Activated naive CD8-positive, alpha-beta T cell treated with anti-CD3 and anti-CD28 coated beads, Interleukin-2, amount 50 U/mL, for 24 hours (primary cell): Measurements from ENCODE around the gene SREBF2.
"Not testable (repeated sequence)": the region's sequence is repeated elsewhere in the genome, so short reads cannot be mapped to it uniquely, and the experiment has no call there.

Experiments
- ATAC-seq: fragments of 150-1000 bp; cut with Tn5 transposase; one replicate; pipeline ENCODE4 v1.10.0; 2021
- DNase-seq: peaks from one replicate; pipeline ENCODE4 v3.0.0; 2021
- H3K27ac Mint-ChIP-seq: one replicate; pipeline ENCODE4 v1.8.0; 2021; ENCODE audit warnings: mild to moderate bottlenecking, mixed read lengths
- H3K27me3 Mint-ChIP-seq: one replicate; pipeline ENCODE4 v1.8.0; 2021; ENCODE audit warnings: mixed read lengths
- H3K36me3 Mint-ChIP-seq: one replicate; pipeline ENCODE4 v1.8.0; 2021; ENCODE audit warnings: low read depth, mixed read lengths
- H3K4me1 Mint-ChIP-seq: one replicate; pipeline ENCODE4 v1.8.0; 2021; ENCODE audit warnings: mixed read lengths
- H3K4me3 Mint-ChIP-seq: one replicate; pipeline ENCODE4 v1.8.0; 2021; ENCODE audit warnings: mild to moderate bottlenecking, moderate library complexity, mixed read lengths
- H3K9me3 Mint-ChIP-seq: one replicate; pipeline ENCODE4 v1.8.0; 2021; ENCODE audit warnings: mixed read lengths

The SREBF2 gene

DNA sequence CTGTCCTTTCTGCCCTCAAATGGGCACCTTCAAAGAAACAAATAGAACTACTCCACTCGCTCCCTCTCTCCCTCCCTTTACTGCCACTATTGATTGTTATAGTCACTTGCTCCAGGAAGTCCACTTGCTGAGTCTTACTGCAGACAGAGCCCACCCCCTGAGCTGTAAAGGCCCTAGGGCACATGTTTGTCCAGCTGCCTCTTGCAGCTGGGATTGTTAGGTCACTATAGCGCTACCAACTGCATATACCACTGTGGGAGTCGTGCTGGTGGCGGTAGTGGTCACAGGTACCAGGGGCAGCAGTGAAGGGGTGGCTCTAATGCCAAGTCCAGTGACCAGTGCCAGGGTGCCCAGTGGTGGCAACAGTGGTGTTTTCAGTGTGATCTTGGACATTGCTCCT is 4.4 kb upstream of the SREBF2 start:
- Mint-ChIP-seq H3K27ac (peak overlapping the region; percentile 41), H3K4me1 (peaks cover 49% of the 10 kb centered on the region), H3K36me3 (peaks cover 17% of the 10 kb centered on the region), H3K9me3 (no peaks in the 10 kb centered on the region), H3K27me3 (no peaks in the 10 kb centered on the region), H3K4me3 (no peak overlapping the region)
- ATAC-seq: no peak
- DNase-seq: no peak

DNA sequence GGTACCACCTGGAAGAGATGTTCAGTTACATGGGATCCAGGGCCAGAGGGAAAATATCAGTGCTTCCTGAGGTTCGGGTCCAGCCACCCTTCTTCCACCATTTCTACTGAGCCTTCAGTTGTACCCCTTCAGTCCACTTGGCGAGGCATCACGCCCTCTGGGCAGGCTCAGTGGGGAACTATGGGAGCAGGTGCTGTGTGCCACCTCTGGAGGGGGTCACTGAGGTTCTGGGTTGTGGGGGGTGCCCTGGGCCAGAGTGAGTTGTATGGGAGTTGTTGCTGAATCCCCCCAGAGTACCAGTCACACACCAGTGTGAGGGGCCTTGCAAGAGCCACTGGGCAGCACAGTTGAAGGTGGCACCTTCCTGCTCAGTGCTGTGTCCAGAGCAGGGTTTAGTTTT is 2.7 kb upstream of the SREBF2 start:
- Mint-ChIP-seq H3K4me3 (no peak overlapping the region), H3K9me3 (no peaks in the 10 kb centered on the region), H3K36me3 (peaks cover 17% of the 10 kb centered on the region), H3K4me1 (peaks cover 53% of the 10 kb centered on the region), H3K27ac (peak overlapping the region; percentile 15), H3K27me3 (no peaks in the 10 kb centered on the region)
- DNase-seq (no peak), ATAC-seq (no peak)

DNA sequence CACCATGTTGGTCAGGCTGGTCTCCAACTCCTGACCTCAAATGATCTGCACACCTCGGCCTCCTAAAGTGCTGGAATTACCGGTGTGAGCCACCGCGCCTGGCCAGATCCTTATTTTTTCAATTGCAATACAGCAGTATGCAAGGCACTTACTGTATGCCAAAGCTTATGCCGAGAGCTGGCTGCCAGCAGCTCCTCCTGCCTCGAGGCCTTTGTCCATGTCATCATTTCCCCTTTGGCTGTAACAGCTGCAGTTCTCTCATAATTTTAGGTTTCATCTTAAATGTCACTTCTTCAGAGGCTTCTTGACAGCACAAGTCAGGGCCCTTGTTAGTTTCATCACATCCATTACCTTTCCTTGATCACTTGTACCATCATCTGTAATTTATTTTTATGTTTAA is 1.5 kb upstream of the SREBF2 start:
- peaks cover 57% of the 10 kb centered on the region for H3K4me1 Mint-ChIP-seq
- ATAC-seq (no peak), DNase-seq (no peak)
- peak overlapping the region; percentile 87 for H3K4me3 Mint-ChIP-seq
- peaks cover 24% of the 10 kb centered on the region for H3K36me3 Mint-ChIP-seq
- H3K27ac Mint-ChIP-seq: peak overlapping the region; percentile 96
- H3K9me3 Mint-ChIP-seq: no peaks in the 10 kb centered on the region
- H3K27me3 Mint-ChIP-seq: no peaks in the 10 kb centered on the region

DNA sequence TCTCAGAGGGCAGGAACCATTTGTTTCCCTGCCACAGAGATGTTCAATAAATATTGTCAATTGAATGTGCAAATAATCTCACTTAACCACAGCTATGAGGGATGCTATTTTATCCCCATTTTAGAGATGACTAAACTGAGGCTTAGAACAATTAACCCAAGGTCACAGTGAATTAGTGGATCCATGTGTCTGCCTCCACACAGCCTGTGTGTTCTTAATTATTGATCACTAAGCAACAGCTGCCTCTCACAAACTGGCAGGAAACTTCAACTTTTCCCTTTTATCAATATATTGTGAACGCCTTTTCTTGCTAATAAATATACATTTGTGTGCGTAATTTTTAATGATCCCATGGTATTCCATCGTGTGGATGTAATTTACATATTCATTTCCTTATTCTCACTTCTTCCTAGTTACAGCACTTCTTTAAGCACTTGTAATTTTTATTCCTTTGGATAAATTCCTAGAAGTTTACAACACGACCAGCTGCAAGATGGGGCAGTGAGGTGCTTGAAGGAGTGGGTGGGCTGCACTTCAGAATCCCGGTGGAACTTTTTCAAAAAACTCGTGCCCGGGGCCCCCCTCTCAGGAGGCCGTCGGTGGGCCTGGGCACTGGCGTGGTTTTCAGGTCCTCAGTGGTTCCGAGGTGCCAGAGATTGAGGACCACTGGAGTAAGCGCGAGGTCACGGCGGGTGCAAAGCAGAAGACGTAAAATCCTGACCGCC is 915 bp upstream of the SREBF2 start:
- Mint-ChIP-seq H3K27me3 (no peaks in the 10 kb centered on the region), H3K4me1 (peaks cover 60% of the 10 kb centered on the region)

DNA sequence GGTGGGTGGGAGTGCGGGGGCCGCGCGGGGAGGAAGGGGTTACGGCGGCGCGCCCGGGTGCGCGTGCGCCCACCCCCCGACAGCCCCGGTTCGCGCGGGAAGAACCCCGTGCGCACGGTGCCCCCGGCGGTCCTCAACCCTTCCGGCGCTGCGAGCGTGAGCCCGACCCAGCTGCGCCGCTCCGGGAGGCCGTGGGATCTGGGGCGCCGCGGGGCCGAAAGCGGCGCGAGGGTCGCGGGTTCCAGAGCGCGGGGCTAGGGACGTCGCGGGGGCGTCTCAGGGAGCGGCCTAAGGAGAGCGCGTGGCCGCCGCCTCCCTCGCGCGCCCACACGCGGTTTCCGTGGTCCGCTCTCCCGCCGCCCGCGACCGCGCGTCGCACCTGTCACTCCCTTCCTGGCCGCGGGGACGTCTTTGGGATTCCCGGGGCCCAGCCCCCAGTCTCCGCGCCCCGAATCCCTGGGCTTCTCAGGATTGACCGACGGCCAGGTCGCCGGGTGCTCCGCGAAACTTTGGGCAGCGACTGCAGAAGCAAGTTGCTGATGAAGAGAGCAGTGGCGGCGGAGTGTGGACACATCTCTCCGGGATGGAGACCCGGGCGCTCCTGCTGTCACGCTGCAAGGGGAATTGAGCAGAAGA is 582 bp downstream of the SREBF2 start:
- ATAC-seq (peak; percentile 7), DNase-seq (peak; percentile 59)
- peaks cover 38% of the 10 kb centered on the region for H3K36me3 Mint-ChIP-seq
- H3K27ac Mint-ChIP-seq: peak overlapping the region; percentile 96
- H3K4me3 Mint-ChIP-seq: peak overlapping the region; percentile 96
- H3K4me1 Mint-ChIP-seq: peaks cover 60% of the 10 kb centered on the region
- H3K27me3 Mint-ChIP-seq: no peaks in the 10 kb centered on the region
- H3K9me3 Mint-ChIP-seq: no peaks in the 10 kb centered on the region

More for the DNA sequence above, 915 bp upstream of the SREBF2 start:
- H3K36me3 Mint-ChIP-seq: peaks cover 30% of the 10 kb centered on the region
- peak overlapping the region; percentile 87 for H3K4me3 Mint-ChIP-seq
- H3K9me3 Mint-ChIP-seq: no peaks in the 10 kb centered on the region
- DNase-seq (no peak), ATAC-seq (no peak)
- peak overlapping the region; percentile 96 for H3K27ac Mint-ChIP-seq

DNA sequence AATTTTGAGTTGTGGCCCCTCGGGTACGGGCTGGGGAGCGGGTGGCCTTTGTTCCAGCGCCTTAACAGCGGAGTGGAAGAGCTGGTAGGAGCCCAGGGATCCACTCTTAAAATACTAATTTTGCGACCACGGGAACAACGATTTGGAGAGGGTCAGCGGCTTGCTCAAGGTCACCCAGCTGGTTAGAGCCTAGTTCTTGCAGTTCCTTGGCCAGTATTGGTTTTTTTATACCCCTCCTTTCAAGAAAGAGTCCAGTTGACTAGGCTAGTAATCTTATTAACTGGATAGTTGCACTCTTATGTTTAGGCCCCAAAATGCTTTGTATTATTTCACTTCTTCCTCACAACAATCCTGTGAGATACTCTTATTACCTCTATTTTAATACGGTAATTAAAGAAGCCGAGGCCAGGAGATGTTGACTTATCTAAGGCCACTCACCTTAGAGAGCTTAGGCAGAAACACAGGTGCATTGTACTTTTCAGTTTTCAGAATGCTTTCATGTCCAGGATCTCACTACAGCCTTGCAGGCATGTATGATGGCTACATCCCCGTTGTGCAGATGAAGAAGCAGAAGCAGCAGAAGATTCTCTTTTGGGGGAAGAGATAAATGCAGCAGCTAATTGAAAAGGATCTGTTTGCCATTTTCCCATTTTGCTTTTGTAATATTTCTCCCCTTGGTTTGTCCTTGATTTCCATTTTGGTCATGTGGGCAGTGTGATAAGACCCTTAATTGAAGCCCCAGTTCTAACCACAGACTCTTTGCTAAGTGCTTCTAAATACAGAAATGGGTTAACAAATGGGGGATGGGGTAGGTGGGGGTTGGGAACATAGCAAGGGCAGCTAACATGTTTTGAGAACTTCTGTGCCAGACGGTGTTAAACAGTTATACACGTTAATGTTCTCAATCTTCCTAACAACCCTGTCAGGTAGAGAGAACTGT is 1.4 kb downstream of the SREBF2 start:
- H3K27ac Mint-ChIP-seq: peak overlapping the region; percentile 89
- no peak for DNase-seq
- H3K4me1 Mint-ChIP-seq: peaks cover 66% of the 10 kb centered on the region
- H3K36me3 Mint-ChIP-seq: peaks cover 46% of the 10 kb centered on the region
- H3K27me3 Mint-ChIP-seq: no peaks in the 10 kb centered on the region
- H3K9me3 Mint-ChIP-seq: no peaks in the 10 kb centered on the region
- H3K4me3 Mint-ChIP-seq: peak overlapping the region; percentile 96
- ATAC-seq: no peak

DNA sequence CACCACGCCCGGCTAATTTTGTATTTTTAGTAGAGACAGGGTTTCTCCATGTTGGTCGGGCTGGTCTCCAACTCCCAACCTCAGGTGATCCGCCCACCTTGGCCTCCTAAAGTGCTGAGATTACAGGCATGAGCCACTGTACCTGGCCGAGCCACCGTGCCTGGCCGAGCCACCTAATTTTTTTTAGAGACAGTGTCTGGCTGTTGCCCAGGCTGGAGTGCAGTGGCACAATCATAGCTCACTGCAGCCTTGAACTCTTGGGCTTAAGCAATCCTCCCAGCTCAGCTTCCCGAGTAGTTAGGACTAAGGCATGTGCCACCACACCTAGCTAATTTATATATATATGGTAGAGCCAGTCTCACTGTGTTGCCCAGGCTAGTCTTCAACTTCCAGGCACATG is 2.6 kb downstream of the SREBF2 start:
- not testable (repeated sequence) for DNase-seq, H3K9me3 Mint-ChIP-seq, H3K4me3 Mint-ChIP-seq, H3K27ac Mint-ChIP-seq, ATAC-seq, H3K27me3 Mint-ChIP-seq
- H3K36me3 Mint-ChIP-seq: peaks cover 51% of the 10 kb centered on the region
- H3K4me1 Mint-ChIP-seq: peaks cover 67% of the 10 kb centered on the region

DNA sequence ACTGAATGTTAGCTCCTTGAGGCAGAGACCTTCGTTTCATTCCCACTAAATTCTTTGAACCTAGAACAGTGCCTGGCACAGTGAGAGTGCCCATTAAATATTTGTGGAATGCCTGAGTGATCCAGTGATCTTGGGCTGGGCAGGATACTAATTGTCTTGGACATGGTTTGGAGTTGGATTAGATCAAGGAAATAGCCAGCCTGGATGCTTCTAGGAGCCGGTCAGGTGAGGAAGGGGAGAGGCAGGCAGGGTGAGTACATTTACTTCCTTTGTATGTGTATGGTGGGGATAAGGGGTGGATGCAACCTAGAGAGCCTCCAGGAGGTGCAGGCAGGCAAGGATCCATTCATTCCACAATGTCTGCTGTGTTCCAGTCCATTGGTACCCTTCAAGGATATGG is 3.6 kb downstream of the SREBF2 start:
- Mint-ChIP-seq H3K9me3 (no peaks in the 10 kb centered on the region), H3K36me3 (peaks cover 53% of the 10 kb centered on the region), H3K4me3 (no peak overlapping the region), H3K4me1 (peaks cover 65% of the 10 kb centered on the region), H3K27me3 (no peaks in the 10 kb centered on the region), H3K27ac (peak overlapping the region; percentile 41)
- ATAC-seq (no peak), DNase-seq (no peak)

DNA sequence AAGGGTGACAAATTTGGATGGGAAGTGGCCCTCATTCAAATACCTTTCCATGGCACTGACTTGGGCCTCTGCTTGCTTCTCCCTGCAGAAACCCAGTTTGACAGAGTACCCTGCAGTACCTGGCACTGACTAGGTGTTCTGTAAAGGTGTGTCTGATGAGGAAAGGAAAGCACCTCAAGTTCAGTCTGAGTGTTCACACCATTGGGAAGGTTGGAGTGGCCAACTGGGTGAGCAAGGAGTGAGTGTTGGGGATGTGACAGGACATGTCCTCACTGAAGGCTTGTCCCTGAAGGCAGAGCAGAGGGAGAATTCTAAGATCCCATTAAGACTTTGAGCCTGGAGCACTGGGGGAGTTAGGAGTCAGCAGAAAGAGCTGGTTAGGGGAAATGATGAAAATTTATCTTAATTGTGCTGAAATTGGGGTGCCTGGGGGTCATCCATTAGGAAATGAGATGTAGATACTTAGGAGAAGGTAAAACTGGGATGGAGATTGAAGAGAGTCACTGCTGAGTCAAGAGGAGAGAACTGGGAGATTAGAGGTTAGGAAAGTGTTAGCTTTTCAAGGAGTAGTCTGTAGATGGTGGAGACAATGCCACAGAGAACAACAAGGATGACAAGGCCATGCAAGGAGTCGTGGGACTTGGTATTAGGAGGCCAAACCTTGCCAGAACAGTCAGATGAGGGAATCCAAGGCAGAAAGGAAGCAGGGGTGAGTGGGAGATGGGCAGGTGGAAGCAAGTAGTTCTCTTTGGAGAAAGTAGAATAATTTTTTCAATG is 6.1 kb downstream of the SREBF2 start:
- no peak overlapping the region for H3K4me3 Mint-ChIP-seq
- DNase-seq (no peak), ATAC-seq (no peak)
- peaks cover 55% of the 10 kb centered on the region for H3K36me3 Mint-ChIP-seq
- peak overlapping the region; percentile 10 for H3K27ac Mint-ChIP-seq
- H3K9me3 Mint-ChIP-seq: no peaks in the 10 kb centered on the region
- peaks cover 73% of the 10 kb centered on the region for H3K4me1 Mint-ChIP-seq
- H3K27me3 Mint-ChIP-seq: no peaks in the 10 kb centered on the region

DNA sequence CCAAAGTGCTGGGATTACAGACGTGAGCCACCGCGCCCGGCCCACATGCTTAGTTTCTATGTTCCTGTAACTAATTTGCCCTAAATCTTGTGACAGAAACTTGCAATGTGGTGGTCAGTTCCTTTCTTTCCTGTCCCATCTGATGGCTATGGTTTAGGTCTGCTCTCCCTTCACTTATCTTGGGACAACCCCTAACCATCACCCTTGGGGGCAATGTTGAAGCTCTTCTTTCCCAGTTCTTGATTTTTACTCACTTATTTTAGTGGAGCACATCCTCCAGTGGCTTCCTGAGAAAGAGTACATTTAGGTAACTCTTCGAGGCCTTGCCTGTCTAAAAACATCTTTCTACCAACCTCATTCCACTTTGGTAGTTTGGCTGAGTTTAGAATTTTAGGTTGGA is 7.3 kb downstream of the SREBF2 start:
- Mint-ChIP-seq H3K27me3 (no peaks in the 10 kb centered on the region), H3K27ac (no peak overlapping the region), H3K9me3 (no peaks in the 10 kb centered on the region), H3K4me3 (no peak overlapping the region), H3K36me3 (peaks cover 53% of the 10 kb centered on the region), H3K4me1 (peaks cover 74% of the 10 kb centered on the region)
- DNase-seq (no peak), ATAC-seq (no peak)

DNA sequence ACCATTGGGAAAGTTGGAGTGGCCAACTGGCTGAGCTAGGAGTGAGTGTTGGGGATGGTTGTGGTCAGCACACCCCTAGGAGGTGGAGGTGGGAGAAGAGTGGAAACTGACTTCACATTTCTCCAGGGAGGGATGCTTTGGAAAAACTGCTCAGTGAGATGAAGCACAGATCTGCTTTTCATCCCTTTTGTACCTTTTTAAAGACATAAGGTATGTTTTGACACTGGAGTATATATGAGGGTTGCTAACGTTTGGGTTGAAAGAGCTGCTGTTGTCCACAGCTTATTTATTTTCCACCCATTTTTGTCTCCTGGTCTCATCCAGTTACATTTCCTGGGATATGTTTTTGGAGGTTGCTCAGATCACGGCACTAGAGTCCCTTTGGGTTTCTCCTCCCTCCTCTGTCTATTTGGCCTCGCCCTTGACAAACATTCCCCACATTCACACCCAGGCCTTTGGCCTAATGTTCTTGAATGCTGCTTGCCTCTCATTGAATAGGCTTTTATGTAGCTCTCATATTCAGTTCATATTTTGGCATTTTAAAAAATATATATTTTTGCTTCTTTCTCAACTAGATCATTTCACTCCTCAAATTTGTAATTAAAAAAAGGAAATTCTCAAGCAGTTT is 8.3 kb downstream of the SREBF2 start:
- peaks cover 78% of the 10 kb centered on the region for H3K4me1 Mint-ChIP-seq
- ATAC-seq (no peak), DNase-seq (no peak)
- peaks cover 48% of the 10 kb centered on the region for H3K36me3 Mint-ChIP-seq
- no peak overlapping the region for H3K27ac Mint-ChIP-seq
- no peaks in the 10 kb centered on the region for H3K27me3 Mint-ChIP-seq
- no peak overlapping the region for H3K4me3 Mint-ChIP-seq
- H3K9me3 Mint-ChIP-seq: no peaks in the 10 kb centered on the region

DNA sequence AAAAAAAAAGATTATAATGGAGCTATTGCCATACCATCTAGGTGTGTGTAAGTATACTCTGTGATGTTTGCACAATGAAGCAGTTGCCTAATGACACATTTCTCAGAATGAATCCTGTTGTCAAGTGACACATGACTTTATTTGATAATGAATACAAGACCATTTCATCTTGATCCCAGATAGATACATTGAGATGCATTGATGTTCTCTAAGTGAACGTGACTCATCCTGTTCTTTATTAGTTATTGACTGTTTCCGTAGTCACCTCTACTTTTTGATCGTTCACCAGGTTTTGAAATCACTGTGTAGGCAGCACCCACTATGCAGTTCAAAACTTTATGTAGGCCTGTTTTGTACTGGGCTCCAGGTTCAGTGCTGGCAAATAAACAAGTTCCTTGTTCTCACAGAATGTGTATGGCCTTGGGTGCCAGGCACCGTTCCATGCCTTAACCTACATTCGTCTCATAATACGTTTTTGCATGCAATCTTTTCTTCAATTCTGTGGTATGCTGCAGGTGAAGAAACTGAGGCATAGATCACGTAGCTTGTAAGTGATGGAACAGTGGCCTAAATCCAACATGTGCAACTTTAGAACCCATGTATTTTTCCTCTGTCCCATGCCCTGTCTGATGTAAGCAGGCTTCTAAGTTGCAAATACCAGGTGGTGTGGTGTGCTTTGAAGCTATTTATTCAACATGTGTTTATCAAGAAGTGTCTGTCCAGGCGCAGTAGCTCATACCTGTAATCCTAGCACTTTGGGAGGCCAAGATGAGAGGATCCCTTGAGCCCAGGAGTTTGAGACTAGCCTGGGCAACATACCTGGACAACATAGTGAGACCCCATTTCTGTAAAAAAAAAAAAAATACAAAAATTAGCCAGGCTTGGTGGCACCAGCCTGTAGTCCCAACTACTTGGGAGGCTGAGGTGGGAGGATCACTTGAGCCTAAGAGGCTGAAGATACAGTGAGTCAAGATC is 10.4 kb downstream of the SREBF2 start:
- Mint-ChIP-seq H3K27me3 (no peaks in the 10 kb centered on the region), H3K27ac (peak overlapping the region; percentile 58), H3K9me3 (no peaks in the 10 kb centered on the region), H3K36me3 (peaks cover 34% of the 10 kb centered on the region), H3K4me3 (peak overlapping the region; percentile 2), H3K4me1 (peaks cover 80% of the 10 kb centered on the region)
- DNase-seq (no peak), ATAC-seq (peak; percentile 91)

DNA sequence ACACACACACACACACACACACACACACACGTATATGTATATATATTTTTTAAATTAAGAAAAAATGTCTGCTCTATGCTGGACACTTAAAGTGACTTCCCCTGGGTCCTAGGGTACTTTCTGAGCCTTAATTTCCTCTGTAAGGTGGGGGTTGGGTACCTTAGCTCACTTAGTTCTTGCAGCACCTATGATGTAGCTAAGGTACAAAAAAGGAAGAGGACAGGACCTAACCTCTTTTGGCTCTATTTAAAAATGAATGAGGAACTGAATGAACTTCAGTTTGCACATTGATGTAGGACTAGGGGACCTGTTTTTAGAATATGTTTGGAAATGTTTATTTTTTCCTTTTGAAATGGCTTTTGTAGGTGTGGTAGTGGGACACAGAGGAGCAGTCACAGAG is 11.1 kb downstream of the SREBF2 start:
- ATAC-seq (no peak), DNase-seq (no peak)
- H3K9me3 Mint-ChIP-seq: no peaks in the 10 kb centered on the region
- H3K4me1 Mint-ChIP-seq: peaks cover 79% of the 10 kb centered on the region
- H3K4me3 Mint-ChIP-seq: no peak overlapping the region
- peaks cover 28% of the 10 kb centered on the region for H3K36me3 Mint-ChIP-seq
- peak overlapping the region; percentile 34 for H3K27ac Mint-ChIP-seq
- H3K27me3 Mint-ChIP-seq: no peaks in the 10 kb centered on the region
